SU-DHL-6 (cell line): Measurements from ENCODE around the gene PHF20.

Experiments used
- H2AFZ ChIP-seq: fragments of 200-600 bp; sonication (generic); 2 replicates; pipeline ENCODE4 v1.6.1; 2014; ENCODE audit warnings: low read depth, mild to moderate bottlenecking, moderate library complexity, mixed read lengths, antibody characterized with exemption, low read length; ENCODE audit not compliant: severe bottlenecking
- H3F3A ChIP-seq: fragments of 200-600 bp; shearing (Covaris generic); 2 replicates; pipeline ENCODE4 v1.6.0; 2016; ENCODE audit warnings: antibody characterized with exemption, mild to moderate bottlenecking; ENCODE audit not compliant: insufficient read depth
- H3K27ac ChIP-seq: fragments of 200-600 bp; sonication (generic); 2 replicates; pipeline ENCODE4 v1.5.1; 2016; ENCODE audit warnings: low read depth, mild to moderate bottlenecking, low read length, moderate library complexity, mixed read lengths
- H3K27me3 ChIP-seq: fragments of 200-600 bp; sonication (generic), shearing (Covaris generic); 2 replicates; pipeline ENCODE4 v1.6.0; 2014; ENCODE audit warnings: mild to moderate bottlenecking, low read length
- H3K36me3 ChIP-seq: fragments of 200-600 bp; sonication (generic); 2 replicates; pipeline ENCODE4 v1.6.1; 2014; ENCODE audit warnings: mild to moderate bottlenecking, low read length, mixed read lengths
- H3K4me2 ChIP-seq: fragments of 300-600, 200-600 bp; shearing (Covaris generic), sonication (generic); 2 replicates; pipeline ENCODE4 v1.6.0; 2014; ENCODE audit warnings: low read length, low read depth, mild to moderate bottlenecking; ENCODE audit not compliant: poor library complexity, severe bottlenecking
- H3K4me3 ChIP-seq: fragments of 200-600 bp; sonication (generic); 2 replicates; pipeline ENCODE4 v1.5.1; 2014; ENCODE audit warnings: antibody characterized with exemption, low read length, mild to moderate bottlenecking, mixed read lengths; ENCODE audit not compliant: insufficient read depth, poor library complexity, severe bottlenecking
- H3K79me2 ChIP-seq: fragments of 200-600 bp; sonication (generic); 2 replicates; pipeline ENCODE4 v1.6.1; 2014; ENCODE audit warnings: mild to moderate bottlenecking, low read length, moderate library complexity; ENCODE audit not compliant: insufficient read depth
- H3K9ac ChIP-seq: fragments of 200-600 bp; sonication (generic); 2 replicates; pipeline ENCODE4 v1.7.0; 2014; ENCODE audit warnings: mild to moderate bottlenecking, low read length
- H3K9me2 ChIP-seq: fragments of 200-600 bp; sonication (generic); replicated peaks from 2 replicates; pipeline ENCODE4 v1.6.1; 2014; ENCODE audit warnings: low read length; ENCODE audit not compliant: insufficient read depth
- H3K9me3 ChIP-seq: fragments of 200-600 bp; sonication (generic); 2 replicates; pipeline ENCODE4 v1.6.1; 2014; ENCODE audit warnings: low read length, mixed read lengths; ENCODE audit not compliant: insufficient read depth
- H4K20me1 ChIP-seq: fragments of 200-600 bp; sonication (generic); 2 replicates; pipeline ENCODE4 v1.6.1; 2014; ENCODE audit warnings: low read depth, mild to moderate bottlenecking, antibody characterized with exemption, low read length, moderate library complexity, mixed read lengths
- EZH2phosphoT487 ChIP-seq: fragments of 200-600 bp; sonication (generic), shearing (Covaris generic); conservative IDR thresholded peaks from 2 replicates; pipeline ENCODE4 v1.6.1; 2018; ENCODE audit warnings: mild to moderate bottlenecking, antibody characterized with exemption, low read length, moderate library complexity, mixed read lengths
- TF ChIP-seq, protein P1 (sequence below): fragments of 200-600 bp; sonication (generic); IDR thresholded peaks from one replicate; pipeline ENCODE4 v1.5.1; 2017; ENCODE audit warnings: antibody characterized with exemption, mild to moderate bottlenecking, low read length, moderate library complexity; ENCODE audit not compliant: insufficient read depth, poor library complexity, severe bottlenecking

Gene PHF20

DNA sequence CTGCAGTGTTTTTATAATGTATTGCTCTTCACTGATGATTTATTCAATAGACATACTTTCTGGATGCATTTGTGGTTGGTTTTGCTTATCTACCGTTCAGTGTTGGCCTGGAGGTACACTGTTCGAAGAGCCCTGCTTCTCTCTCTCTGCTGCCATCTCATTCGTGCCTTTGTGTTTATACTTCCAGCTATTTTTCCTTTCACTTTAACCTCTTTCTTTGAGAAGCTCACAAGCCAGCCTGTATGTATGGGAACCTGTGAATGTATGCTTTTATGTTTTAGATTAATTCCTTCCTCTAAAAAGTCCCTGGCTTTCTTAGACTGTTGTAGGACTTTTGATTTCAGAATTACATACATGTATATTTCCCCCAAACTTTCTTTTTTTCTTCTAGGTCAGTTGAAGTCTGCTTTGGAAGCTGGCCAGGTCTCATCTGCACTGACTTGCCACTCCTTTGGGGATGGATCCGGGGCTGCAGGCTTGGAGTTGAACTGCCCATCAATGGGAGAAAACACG, 99.5 kb downstream of the PHF20 start:
- H3K9me2 ChIP-seq: no peaks in the 10 kb centered on the region
- H3K79me2 ChIP-seq: no peaks in the 10 kb centered on the region
- no peaks in the 10 kb centered on the region for H4K20me1 ChIP-seq
- H3K4me2 ChIP-seq: no peak overlapping the region
- no peaks in the 10 kb centered on the region for H3K9me3 ChIP-seq
- H3K4me3 ChIP-seq: no peak overlapping the region
- TF ChIP-seq, protein P1, sequence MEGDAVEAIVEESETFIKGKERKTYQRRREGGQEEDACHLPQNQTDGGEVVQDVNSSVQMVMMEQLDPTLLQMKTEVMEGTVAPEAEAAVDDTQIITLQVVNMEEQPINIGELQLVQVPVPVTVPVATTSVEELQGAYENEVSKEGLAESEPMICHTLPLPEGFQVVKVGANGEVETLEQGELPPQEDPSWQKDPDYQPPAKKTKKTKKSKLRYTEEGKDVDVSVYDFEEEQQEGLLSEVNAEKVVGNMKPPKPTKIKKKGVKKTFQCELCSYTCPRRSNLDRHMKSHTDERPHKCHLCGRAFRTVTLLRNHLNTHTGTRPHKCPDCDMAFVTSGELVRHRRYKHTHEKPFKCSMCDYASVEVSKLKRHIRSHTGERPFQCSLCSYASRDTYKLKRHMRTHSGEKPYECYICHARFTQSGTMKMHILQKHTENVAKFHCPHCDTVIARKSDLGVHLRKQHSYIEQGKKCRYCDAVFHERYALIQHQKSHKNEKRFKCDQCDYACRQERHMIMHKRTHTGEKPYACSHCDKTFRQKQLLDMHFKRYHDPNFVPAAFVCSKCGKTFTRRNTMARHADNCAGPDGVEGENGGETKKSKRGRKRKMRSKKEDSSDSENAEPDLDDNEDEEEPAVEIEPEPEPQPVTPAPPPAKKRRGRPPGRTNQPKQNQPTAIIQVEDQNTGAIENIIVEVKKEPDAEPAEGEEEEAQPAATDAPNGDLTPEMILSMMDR: no peak
- no peak for TF ChIP-seq EZH2phosphoT487
- peaks cover 3% of the 10 kb centered on the region; the same call in 1 of the 2 replicates for H3K36me3 ChIP-seq
- H2AFZ ChIP-seq: no peak overlapping the region
- H3K27ac ChIP-seq: no peak overlapping the region
- H3F3A ChIP-seq: peaks cover 8% of the 10 kb centered on the region; the same call in 1 of the 2 replicates
- no peaks in the 10 kb centered on the region for H3K27me3 ChIP-seq
- H3K9ac ChIP-seq: no peak overlapping the region

DNA sequence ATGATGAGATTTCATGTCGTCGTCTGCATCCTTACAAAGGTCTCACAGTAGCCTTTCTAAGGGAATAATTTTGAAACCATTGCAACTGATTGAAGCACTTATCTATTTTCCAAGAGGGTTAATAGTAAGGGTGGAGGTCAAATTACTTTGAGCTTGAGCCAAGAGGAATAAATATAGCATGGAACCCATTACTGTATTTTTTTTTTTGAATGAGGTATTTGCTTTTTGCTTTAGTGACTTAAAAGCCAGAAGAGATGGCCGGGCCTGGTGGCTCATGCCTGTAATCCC, 104.2 kb downstream of the PHF20 start:
- Histone ChIP-seq H3K27ac (no peak overlapping the region), H3K4me2 (no peak overlapping the region), H3K9me2 (no peaks in the 10 kb centered on the region), H3K9me3 (no peaks in the 10 kb centered on the region), H3K79me2 (0 out of 2 replicates have a peak, but pooled peaks cover 5% of the 10 kb centered on the region), H3K9ac (no peak overlapping the region), H3K36me3 (no peaks in the 10 kb centered on the region), H3F3A (no peaks in the 10 kb centered on the region), H3K27me3 (no peaks in the 10 kb centered on the region), H4K20me1 (no peaks in the 10 kb centered on the region), H3K4me3 (no peak overlapping the region), H2AFZ (no peak overlapping the region)
- no peak for TF ChIP-seq EZH2phosphoT487
- TF ChIP-seq, protein P1: no peak

DNA sequence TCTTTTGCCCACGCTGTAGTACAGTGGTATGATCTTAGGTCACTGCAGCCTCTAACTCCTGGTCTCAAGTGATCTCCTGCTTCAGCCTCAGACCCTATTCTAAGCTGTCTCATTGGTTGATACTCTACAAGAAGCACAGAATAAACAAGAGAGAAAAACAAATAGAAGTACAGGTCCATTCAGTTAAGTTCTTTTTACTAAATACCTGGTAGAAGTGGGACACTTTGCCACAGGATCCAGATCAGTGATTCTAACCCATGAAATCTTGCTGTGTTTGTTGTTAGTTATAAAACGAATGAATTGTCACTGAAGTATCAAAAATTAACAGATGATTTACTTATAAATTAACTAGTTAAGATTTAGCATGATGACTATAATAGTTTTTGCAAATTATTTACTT, 105.8 kb downstream of the PHF20 start:
- H3K4me3 ChIP-seq: no peak overlapping the region
- H3K79me2 ChIP-seq: 0 out of 2 replicates have a peak, but pooled peaks cover 5% of the 10 kb centered on the region
- H3F3A ChIP-seq: 0 out of 2 replicates have a peak, but pooled peaks cover 3% of the 10 kb centered on the region
- H3K36me3 ChIP-seq: no peaks in the 10 kb centered on the region
- no peaks in the 10 kb centered on the region for H3K9me2 ChIP-seq
- H3K27me3 ChIP-seq: no peaks in the 10 kb centered on the region
- no peaks in the 10 kb centered on the region for H4K20me1 ChIP-seq
- no peak overlapping the region for H3K27ac ChIP-seq
- TF ChIP-seq, protein P1: no peak
- TF ChIP-seq EZH2phosphoT487: no peak
- H3K9me3 ChIP-seq: no peaks in the 10 kb centered on the region
- no peak overlapping the region for H3K4me2 ChIP-seq
- H2AFZ ChIP-seq: no peak overlapping the region
- no peak overlapping the region for H3K9ac ChIP-seq
